ENCODE data around the gene ST8SIA5.

ST8SIA5 gene

GRCh38 chr18:46750626-46751025, 6.2 kb downstream of the ST8SIA5 start:
- DNase-seq (ENCODE audit: extremely low spot score): no peak
- POLR2A ChIA-PET: no interaction called here
- TF ChIP-seq, protein P1, sequence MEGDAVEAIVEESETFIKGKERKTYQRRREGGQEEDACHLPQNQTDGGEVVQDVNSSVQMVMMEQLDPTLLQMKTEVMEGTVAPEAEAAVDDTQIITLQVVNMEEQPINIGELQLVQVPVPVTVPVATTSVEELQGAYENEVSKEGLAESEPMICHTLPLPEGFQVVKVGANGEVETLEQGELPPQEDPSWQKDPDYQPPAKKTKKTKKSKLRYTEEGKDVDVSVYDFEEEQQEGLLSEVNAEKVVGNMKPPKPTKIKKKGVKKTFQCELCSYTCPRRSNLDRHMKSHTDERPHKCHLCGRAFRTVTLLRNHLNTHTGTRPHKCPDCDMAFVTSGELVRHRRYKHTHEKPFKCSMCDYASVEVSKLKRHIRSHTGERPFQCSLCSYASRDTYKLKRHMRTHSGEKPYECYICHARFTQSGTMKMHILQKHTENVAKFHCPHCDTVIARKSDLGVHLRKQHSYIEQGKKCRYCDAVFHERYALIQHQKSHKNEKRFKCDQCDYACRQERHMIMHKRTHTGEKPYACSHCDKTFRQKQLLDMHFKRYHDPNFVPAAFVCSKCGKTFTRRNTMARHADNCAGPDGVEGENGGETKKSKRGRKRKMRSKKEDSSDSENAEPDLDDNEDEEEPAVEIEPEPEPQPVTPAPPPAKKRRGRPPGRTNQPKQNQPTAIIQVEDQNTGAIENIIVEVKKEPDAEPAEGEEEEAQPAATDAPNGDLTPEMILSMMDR (IDR thresholded peaks at IDR 0.05; ENCODE audit: control extremely low read depth, extremely low read depth, low read depth, missing control alignments): no peak
- CTCF ChIA-PET: no interaction called here

- TF ChIP-seq, protein P1 (IDR thresholded peaks at IDR 0.05; ENCODE audit: control extremely low read depth, extremely low read depth, low read depth, missing control alignments): no peak
- ChIA-PET POLR2A (no interaction called here), CTCF (no interaction called here)
- DNase-seq (ENCODE audit: extremely low spot score): no peak
Measured at GRCh38 chr18:46748466-46748865, 8.4 kb downstream of the ST8SIA5 start.

- CTCF ChIA-PET: no interaction called here
Measured at GRCh38 chr18:46740046-46740445, 16.8 kb downstream of the ST8SIA5 start.

DNA sequence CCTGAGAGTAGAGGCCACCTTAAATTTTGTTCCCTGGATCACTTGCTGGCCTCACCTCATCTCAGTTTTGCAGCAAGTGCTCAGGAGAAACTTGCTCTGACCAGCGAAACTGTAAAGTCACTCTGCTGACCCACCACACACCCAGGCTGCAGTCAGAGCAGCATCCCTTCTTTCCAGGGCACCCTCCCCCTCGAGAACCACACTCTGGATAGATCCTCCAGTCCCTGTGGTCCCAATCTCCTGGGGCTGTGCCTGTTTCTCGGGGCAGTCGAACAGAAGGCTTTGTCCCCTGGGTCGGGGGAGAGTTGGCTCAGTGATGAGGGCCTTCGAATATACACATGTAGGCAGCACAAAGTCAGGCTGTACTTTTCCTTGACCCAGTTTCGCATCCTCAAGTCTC, 18.4 kb downstream of the ST8SIA5 start:
- ChIA-PET CTCF (no interaction called here), POLR2A (no interaction called here)
- TF ChIP-seq, protein P1 (IDR thresholded peaks at IDR 0.05; ENCODE audit: control extremely low read depth, extremely low read depth, low read depth, missing control alignments): no peak
- DNase-seq (ENCODE audit: extremely low spot score): no peak

More at GRCh38 chr18:46740046-46740445, 16.8 kb downstream of the ST8SIA5 start:
- TF ChIP-seq, protein P1 (IDR thresholded peaks at IDR 0.05; ENCODE audit: control extremely low read depth, extremely low read depth, low read depth, missing control alignments): no peak
- POLR2A ChIA-PET: no interaction called here
- DNase-seq (ENCODE audit: extremely low spot score): no peak

GRCh38 chr18:46736736-46737135, 20.1 kb downstream of the ST8SIA5 start:
- POLR2A ChIA-PET: no interaction called here
- TF ChIP-seq, protein P1 (IDR thresholded peaks at IDR 0.05; ENCODE audit: control extremely low read depth, extremely low read depth, low read depth, missing control alignments): no peak
- DNase-seq (ENCODE audit: extremely low spot score): no peak
- CTCF ChIA-PET: no interaction called here

DNA sequence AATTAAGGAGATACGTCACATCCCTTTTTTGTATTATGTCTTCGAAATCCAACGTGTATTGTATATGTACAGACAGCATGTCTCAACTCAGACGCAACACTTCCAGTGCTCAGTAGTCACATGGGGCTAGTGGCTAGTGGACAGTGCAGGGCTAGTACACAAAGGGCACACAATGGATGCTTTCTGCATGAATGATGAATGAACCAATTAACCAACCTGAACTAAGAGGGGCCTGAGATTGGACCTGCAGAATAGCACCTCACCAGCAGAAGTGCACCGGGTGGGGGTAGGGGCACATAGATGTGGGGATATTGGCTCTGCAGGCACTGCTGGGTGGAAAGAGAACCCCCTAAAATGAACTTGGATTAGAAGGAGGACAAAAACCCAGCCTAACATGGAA, 20.7 kb downstream of the ST8SIA5 start:
- CTCF ChIA-PET: no interaction called here
- POLR2A ChIA-PET: no interaction called here
- no peak for DNase-seq (ENCODE audit: extremely low spot score)
- TF ChIP-seq, protein P1 (IDR thresholded peaks at IDR 0.05; ENCODE audit: control extremely low read depth, extremely low read depth, low read depth, missing control alignments): no peak

DNA sequence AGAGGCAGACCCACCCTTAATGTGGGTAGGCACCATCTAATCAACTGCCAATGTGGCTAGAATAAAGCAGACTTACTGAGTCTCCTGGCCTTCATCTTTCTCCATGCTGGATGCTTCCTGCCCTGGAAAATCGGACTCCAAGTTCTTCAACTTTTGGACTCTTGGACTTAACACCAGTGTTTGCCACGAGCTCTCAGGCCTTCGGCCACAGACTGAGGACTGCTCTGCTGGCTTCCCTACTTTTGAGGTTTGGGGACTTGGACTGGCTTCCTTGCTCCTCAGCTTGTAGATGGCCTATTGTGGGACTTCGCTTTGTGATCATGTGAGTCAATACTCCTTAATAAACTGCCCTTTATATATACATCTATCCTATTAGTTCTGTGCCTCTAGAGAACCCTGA, 21.9 kb downstream of the ST8SIA5 start:
- TF ChIP-seq, protein P1 (IDR thresholded peaks at IDR 0.05; ENCODE audit: control extremely low read depth, extremely low read depth, low read depth, missing control alignments): no peak
- ChIA-PET POLR2A (no interaction called here), CTCF (no interaction called here)
- DNase-seq (ENCODE audit: extremely low spot score): no peak

All from GM10248 (cell line).